C4-2B (cell line): ENCODE results near the gene EML5.

Experiments
- CTCF ChIP-seq: fragments of 450-650 bp; conservative IDR thresholded peaks from 2 replicates; pipeline ENCODE4 v1.5.1; 2017; ENCODE audit warnings: mild to moderate bottlenecking
- ZFX ChIP-seq: fragments of 450-650 bp; IDR thresholded peaks from 2 replicates; pipeline ENCODE4 v1.6.1; 2017

GRCh38 chr14:88621100-88621499 is 171.7 kb downstream of the EML5 start:
- TF ChIP-seq CTCF = no peak
- no peak for TF ChIP-seq ZFX
